Heart left ventricle (tissue), 13 donors: ENCODE measurements around the gene DNM1.

Source experiments
- POLR2A ChIP-seq, 2 donors: fragments of 450-650 bp; IDR thresholded peaks; one replicate each; pipeline ENCODE4 v1.6.1; 2017; ENCODE audit warnings: antibody characterized with exemption in 2 of 2, mild to moderate bottlenecking in 2 of 2, moderate library complexity in 2 of 2
- TF ChIP-seq, protein P1 (sequence below), 12 donors: fragments of 200-600 bp; sonication (generic) in 4 of 12; IDR thresholded peaks; one replicate each; pipeline versions ENCODE4 v1.5.0 to v1.8.0; 2018 to 2022; ENCODE audit warnings: antibody characterized with exemption in 12 of 12, mild to moderate bottlenecking in 5 of 12
- donor health status: ischemic (EF 13 %, LVEDD 7.1; RV severe dilation, severe dysfunction).
- donor health status: DM: no; HTN: yes; CAD: no.
- donor health status: DM: no; HTN: no; CAD: no.
- donor health status: ischemic (EF 25% LVEDD 6.9; RV normal size, moderate dysfunction).
- donor health status: ischemic (EF 25% LVEDD 5.7; RV mildly dilated, moderate dysfunction).
- donor health status: ischemic (EF 35%, LVEDD 5.7; RV mildly dilated, moderate dysfunction).
- donor health status: nonischemic (EF 11% LVEDD 7.7; RV severe dilation, severe dysfunction).
- donor health status: DM: yes; HTN: yes; CAD: no.
- donor health status: PGD.
- donor health status: ischemic (EF 29% LVEDD 5.4; RV normal size, mild dysfunction).
- donor health status: nonischemic (EF 23%, LVEDD 6.1; RV moderate dilation, normal function).

DNA sequence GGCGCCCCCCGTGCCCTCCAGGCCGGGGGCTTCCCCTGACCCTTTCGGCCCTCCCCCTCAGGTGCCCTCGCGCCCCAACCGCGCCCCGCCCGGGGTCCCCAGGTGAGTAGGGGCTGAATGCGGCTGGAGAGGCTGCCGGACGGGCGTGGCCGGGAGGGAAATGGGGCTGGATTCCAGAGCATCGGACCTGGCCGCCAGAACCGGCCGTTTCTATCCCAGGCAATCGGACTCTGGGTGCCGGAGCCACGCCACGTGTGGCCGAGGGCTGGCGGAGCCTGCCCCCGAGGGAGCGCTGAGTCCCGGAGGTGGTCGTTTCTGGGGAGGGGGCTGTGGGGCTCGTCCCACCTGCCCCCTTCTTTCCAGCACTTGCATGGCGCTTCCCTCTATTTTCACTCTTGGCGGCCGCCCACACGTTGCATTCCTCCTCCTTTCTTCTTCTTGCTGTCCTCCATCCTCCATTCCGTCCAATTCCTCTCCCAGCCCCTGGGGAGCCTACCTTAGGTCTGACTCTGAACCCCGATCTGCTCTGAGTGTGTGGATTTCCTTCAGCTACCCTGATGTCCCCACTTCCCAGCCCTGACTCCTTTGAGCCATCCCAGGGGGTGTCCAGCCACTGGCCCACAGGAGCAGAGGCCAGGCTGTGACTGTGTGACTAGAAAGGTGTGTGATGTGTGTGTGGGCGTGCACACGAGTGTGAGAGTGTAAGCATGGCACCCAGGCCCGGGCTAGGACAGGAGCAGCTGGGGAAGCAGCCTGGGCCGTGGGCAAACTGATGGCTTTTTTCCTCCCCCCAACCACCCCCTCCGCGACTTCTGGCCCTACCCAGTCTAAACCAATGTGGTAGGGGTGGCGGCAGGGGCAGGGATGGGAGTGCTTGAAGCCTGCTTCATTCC lies 47.9 kb downstream of the DNM1 start:
- TF ChIP-seq, protein P1, sequence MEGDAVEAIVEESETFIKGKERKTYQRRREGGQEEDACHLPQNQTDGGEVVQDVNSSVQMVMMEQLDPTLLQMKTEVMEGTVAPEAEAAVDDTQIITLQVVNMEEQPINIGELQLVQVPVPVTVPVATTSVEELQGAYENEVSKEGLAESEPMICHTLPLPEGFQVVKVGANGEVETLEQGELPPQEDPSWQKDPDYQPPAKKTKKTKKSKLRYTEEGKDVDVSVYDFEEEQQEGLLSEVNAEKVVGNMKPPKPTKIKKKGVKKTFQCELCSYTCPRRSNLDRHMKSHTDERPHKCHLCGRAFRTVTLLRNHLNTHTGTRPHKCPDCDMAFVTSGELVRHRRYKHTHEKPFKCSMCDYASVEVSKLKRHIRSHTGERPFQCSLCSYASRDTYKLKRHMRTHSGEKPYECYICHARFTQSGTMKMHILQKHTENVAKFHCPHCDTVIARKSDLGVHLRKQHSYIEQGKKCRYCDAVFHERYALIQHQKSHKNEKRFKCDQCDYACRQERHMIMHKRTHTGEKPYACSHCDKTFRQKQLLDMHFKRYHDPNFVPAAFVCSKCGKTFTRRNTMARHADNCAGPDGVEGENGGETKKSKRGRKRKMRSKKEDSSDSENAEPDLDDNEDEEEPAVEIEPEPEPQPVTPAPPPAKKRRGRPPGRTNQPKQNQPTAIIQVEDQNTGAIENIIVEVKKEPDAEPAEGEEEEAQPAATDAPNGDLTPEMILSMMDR (IDR thresholded peaks at IDR 0.05): no peak
- no peak for TF ChIP-seq POLR2A (IDR thresholded peaks at IDR 0.05)
